NOMO-1 treated with DMSO at 0.1 percent for 48 hours (cell line): ENCODE data around the gene C2.

Experiments
- DNase-seq: peaks from one replicate; lab custom pipeline; 2025; ENCODE audit not compliant: unreplicated experiment; lab: John Stamatoyannopoulos, UW

Gene C2

DNA sequence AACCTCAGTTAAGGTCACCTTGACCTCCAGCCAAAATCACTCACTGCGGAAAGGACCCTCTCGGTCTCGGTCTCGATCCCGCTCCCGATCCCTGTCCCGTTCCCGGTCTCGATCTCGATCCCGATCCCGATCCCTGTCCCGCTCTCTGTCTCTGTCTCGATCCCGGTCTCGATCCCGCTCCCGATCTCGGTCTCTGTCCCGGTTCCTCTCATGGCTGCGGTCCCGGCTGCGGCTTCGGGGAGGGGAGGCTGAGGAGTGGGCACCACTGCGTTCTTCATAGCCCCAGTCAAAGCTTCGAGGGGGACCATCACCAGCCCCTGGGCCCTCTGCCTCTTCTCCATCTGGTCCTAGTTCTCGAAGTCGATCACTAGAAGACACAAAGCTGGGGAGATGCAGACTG is 27.0 kb downstream of the C2 start:
- DNase-seq: no peak

DNA sequence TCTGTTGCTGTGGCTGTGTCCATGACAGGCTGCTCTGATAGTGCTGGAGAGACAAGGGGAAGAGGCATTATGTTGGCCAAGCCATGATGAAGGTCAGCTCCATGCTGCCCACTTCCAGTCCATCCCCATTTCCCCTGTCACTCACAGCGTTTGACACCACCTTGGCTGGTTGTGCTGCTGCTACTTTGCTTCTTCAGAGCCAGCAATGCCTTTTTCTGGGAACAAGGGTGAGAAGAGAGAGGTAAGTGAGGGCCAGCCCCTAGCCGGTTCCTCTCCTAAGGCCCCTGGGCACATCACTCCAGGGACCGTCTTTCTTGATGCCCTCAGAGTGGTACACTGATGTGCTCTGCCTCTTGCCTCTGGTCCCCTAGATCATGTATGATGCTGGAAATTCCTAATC is 29.3 kb downstream of the C2 start:
- DNase-seq: no peak

DNA sequence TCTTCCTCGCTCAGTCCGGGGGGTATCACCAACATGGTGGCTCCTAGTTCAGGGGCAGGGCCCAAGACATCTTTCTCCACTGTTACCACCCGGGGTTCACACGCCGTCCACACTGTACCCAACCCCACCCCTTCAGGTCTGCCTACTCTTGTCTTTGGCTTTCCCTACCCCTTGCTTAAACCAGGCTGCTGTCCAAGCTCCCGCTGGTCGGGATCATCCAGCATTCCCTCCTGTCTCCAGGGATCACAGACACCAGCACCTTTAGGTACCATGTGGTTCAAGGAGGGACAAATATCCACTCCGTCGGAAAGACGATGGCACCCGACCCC is 30.9 kb downstream of the C2 start:
- no peak for DNase-seq

- DNase-seq: peak; percentile 98
Measured at GRCh38 chr6:31958741-31959739, 31.5 kb downstream of the C2 start, which contains the start of the genes NELFE and SKIC2. Gene NELFE (minus strand): TSS chr6:31958971. CDS start chr6:31958446, 525 bp downstream. Gene SKIC2 (plus strand): TSS chr6:31959175. CDS start chr6:31959193, 18 bp downstream.

GRCh38 chr6:31961616-31962015 is 34.1 kb downstream of the C2 start:
- DNase-seq: no peak

- DNase-seq: no peak
Measured at GRCh38 chr6:31963921-31964320, 36.4 kb downstream of the C2 start.

GRCh38 chr6:31965700-31966099 is 38.2 kb downstream of the C2 start:
- no peak for DNase-seq

DNA sequence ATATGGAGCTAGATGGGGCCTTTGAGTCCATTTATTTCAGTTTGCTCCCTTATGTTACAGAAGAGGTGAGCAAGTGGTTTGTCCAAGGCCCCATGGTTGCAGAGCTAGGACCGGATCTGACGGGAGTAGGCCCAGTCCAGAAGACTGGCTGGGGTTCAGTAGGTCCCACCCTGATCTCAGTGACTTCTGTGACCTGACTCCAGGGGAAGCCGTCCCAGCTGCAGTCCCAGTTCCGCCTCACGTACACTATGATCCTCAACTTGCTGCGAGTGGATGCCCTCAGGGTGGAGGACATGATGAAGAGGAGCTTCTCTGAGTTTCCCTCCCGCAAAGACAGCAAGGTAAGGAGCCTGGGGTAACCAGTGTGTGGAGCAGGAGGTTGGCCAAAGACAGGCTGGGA is 39.0 kb downstream of the C2 start:
- DNase-seq: no peak

- no peak for DNase-seq
Measured at GRCh38 chr6:31966997-31967925, 39.7 kb downstream of the C2 start.

DNA sequence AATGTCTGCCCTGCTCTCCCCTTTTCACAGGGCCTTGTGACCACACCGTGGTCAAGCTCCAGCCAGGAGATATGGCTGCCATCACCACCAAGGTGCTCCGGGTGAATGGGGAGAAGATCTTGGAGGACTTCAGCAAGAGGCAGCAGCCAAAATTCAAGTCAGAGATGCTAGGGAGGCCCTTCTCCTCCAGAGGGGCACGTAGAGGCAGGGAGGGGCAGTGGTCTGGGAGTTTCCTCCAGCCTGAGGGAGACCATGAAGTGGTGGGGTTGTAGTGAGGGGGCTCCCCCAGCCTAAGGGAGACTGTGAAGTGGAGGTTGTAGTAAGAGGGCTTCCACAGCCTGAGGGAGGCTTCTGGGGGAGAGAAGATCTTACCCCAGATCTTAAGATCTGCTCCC is 40.4 kb downstream of the C2 start:
- no peak for DNase-seq

GRCh38 chr6:31968326-31968725 is 40.8 kb downstream of the C2 start:
- no peak for DNase-seq

DNA sequence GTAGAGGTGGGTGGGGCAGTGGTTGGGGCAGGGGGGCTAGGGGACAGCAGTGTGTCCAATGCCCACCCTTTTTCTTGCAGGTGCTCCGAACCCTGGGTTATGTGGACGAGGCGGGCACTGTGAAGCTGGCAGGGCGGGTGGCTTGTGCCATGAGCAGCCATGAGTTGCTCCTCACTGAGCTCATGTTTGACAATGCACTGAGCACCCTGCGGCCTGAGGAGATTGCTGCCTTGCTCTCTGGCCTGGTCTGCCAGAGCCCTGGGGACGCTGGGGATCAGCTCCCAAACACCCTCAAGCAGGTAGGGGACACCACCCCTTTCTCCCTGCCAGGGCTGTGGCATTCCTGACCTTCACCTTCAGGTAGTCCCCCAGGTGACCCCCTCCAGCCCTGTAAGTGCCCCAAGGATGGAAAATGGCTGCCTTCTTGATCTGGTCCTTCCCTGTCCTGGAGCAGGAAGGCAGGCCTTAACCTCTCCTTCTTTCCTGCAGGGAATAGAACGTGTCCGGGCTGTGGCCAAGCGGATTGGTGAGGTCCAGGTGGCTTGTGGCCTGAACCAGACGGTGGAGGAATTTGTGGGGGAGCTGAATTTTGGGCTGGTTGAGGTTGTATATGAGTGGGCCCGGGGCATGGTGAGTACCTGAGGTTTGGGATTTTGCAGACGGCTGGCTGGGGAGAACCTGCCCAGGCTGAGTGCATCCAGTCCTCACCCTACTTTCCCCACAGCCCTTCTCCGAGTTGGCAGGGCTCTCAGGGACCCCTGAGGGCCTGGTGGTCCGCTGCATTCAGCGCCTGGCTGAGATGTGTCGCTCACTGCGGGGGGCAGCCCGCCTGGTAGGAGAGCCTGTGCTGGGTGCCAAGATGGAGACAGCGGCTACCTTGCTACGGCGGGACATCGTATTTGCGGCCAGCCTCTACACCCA is 41.5 kb downstream of the C2 start:
- DNase-seq: no peak

GRCh38 chr6:31969712-31970603 is 42.4 kb downstream of the C2 start:
- no peak for DNase-seq

GRCh38 chr6:31970604-31971271 is 43.2 kb downstream of the C2 start:
- no peak for DNase-seq

DNA sequence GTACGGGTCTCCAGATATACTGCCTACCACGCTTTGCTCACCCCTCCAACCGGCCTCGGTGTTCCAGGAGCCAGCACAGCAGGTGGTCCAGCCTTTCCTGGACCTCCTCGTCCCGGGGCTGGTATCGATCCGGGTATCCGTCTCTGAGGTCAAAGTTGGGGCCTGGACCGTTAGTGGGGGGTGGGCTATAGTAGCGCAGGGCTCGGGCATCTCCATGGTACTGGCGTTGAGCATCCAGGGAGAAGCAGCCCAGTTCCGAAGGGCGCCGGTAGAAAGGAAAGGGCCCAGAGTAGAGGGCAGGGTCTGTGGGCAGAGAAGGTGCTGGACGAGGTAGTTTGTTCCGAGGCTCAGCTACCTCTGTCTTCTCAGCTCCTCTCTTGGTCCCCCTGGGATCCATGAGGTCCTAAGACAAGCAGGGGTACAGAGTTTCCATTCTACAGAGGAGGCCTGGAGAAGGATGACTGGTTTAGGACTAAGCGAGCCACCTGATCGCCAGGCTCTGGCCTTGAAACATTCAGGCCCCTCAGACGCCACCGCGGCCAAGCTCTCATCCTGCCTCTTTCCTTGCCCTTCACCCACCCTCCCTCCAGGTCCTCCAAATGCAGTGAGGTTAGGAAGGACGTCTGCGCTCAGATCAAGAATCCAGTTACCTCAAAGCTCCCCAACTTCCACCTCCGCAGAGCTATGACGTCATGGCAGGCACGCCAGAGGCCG is 43.9 kb downstream of the C2 start:
- no peak for DNase-seq

DNA sequence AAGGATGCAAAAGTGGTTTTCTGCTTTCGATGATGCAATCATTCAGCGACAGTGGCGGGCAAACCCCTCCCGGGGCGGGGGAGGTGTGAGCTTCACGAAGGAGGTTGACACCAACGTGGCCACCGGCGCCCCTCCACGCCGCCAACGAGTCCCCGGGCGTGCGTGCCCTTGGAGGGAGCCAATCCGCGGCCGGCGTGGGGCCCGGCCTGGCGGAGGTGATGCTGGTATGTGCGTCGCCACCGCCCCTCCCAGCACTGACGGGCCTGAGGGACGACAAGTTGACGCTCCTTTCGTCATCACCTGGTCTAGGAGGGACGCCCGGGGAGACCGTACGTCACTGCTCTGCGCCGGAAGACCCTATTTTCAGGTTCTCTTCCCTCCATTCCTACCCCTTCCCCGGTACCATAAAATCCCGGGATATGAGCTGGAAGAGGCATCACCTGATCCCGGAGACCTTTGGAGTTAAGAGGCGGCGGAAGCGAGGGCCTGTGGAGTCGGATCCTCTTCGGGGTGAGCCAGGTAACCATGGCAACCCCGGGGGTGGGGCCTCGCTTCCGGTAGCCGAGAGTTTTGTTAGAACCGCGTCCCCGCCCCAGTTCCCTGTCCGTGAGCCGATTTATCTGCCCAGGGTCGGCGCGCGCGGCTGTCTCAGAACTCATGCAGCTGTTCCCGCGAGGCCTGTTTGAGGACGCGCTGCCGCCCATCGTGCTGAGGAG is 44.6 kb downstream of the C2 start, which contains the start of gene DXO:
TSS of gene DXO (minus strand) at position 146 of the 716 bp plus-strand sequence. CDS start 463 bp downstream, outside the sequence.
- peak; percentile 96 for DNase-seq

- no peak for DNase-seq
Measured at GRCh38 chr6:31972709-31973350, 45.3 kb downstream of the C2 start.
